Ovary (tissue), 3 donors: ENCODE measurements around the gene CDSN.

Experiments
- EP300 ChIP-seq: sonication (generic); formaldehyde crosslinking; IDR thresholded peaks from one replicate; pipeline ENCODE4 v1.6.1; 2017; ENCODE audit warnings: antibody characterized with exemption
- POLR2A ChIP-seq: fragments of 450-650 bp; IDR thresholded peaks from one replicate; pipeline ENCODE4 v1.6.1; 2017; ENCODE audit warnings: antibody characterized with exemption, mild to moderate bottlenecking, moderate library complexity
- TF ChIP-seq, protein P1 (sequence below), 3 donors: fragments of 450-650 bp in 2 of 3; fragments of 200-600 bp in 1 of 3; IDR thresholded peaks; one replicate each; pipeline versions ENCODE4 v1.5.1 to v1.8.0; 2016 to 2022; ENCODE audit warnings: antibody characterized with exemption in 3 of 3, mild to moderate bottlenecking in 1 of 3
- donor health status: DM: no; HTN: no; CAD: no.

- no peak for TF ChIP-seq EP300
- TF ChIP-seq, protein P1, sequence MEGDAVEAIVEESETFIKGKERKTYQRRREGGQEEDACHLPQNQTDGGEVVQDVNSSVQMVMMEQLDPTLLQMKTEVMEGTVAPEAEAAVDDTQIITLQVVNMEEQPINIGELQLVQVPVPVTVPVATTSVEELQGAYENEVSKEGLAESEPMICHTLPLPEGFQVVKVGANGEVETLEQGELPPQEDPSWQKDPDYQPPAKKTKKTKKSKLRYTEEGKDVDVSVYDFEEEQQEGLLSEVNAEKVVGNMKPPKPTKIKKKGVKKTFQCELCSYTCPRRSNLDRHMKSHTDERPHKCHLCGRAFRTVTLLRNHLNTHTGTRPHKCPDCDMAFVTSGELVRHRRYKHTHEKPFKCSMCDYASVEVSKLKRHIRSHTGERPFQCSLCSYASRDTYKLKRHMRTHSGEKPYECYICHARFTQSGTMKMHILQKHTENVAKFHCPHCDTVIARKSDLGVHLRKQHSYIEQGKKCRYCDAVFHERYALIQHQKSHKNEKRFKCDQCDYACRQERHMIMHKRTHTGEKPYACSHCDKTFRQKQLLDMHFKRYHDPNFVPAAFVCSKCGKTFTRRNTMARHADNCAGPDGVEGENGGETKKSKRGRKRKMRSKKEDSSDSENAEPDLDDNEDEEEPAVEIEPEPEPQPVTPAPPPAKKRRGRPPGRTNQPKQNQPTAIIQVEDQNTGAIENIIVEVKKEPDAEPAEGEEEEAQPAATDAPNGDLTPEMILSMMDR (IDR thresholded peaks at IDR 0.05) = no peak
- TF ChIP-seq POLR2A = no peak
Measured at GRCh38 chr6:31114970-31115849, 5.0 kb downstream of the CDSN start.
